HCT116 (cell line): ENCODE measurements around the gene UBE2E2.

Experiments used
- ATF3 ChIP-seq: IDR thresholded peaks from 2 replicates; pipeline ENCODE4 v1.6.1; 2012
- CBX3 ChIP-seq: IDR thresholded peaks from 2 replicates; pipeline ENCODE4 v1.6.1; 2012; ENCODE audit warnings: low read depth
- CEBPB ChIP-seq: IDR thresholded peaks from 2 replicates; pipeline ENCODE4 v1.6.1; 2012; ENCODE audit warnings: low read depth
- CTCF ChIP-seq, 3 experiments: fragments of 200-600 bp in 1 of 3; sonication (generic) in 1 of 3; IDR thresholded peaks in 2 of 3; conservative IDR thresholded peaks in 1 of 3; 2 replicates each; pipeline ENCODE4 v1.5.1; 2012 to 2017; ENCODE audit warnings: low read depth in 2 of 3, low read length in 2 of 3, antibody characterized with exemption in 1 of 3, borderline replicate concordance in 1 of 3, control low read depth in 1 of 3, mild to moderate bottlenecking in 1 of 3, mixed read lengths in 1 of 3, mixed run types in 1 of 3, moderate library complexity in 1 of 3; ENCODE audit not compliant: insufficient read depth in 1 of 3
- EZH2phosphoT487 ChIP-seq: fragments of 200-600 bp; IDR thresholded peaks from 2 replicates; pipeline ENCODE4 v1.6.1; 2018; ENCODE audit warnings: antibody characterized with exemption, borderline replicate concordance
- FOSL1 ChIP-seq: IDR thresholded peaks from 2 replicates; pipeline ENCODE4 v1.6.1; 2012; ENCODE audit warnings: low read depth
- JUND ChIP-seq: IDR thresholded peaks from 2 replicates; pipeline ENCODE4 v1.6.1; 2012
- POLR2A ChIP-seq: IDR thresholded peaks from 2 replicates; pipeline ENCODE4 v1.7.0; 2011; ENCODE audit warnings: borderline replicate concordance; ENCODE audit not compliant: insufficient read depth, insufficient read length; ENCODE audit errors: extremely low read depth
- POLR2AphosphoS5 ChIP-seq: IDR thresholded peaks from 2 replicates; pipeline ENCODE4 v1.6.1; 2011; ENCODE audit warnings: mild to moderate bottlenecking, low read depth, low read length, moderate library complexity
- RAD21 ChIP-seq: IDR thresholded peaks from 2 replicates; pipeline ENCODE4 v1.6.1; 2012; ENCODE audit warnings: low read depth, mild to moderate bottlenecking
- SP1 ChIP-seq: IDR thresholded peaks from 2 replicates; pipeline ENCODE4 v1.6.1; 2012; ENCODE audit warnings: low read depth
- YY1 ChIP-seq: IDR thresholded peaks from 2 replicates; pipeline ENCODE4 v1.6.1; 2011; ENCODE audit warnings: low read length, low read depth, moderate library complexity, mild to moderate bottlenecking; ENCODE audit not compliant: insufficient replicate concordance; ENCODE audit errors: extremely low read depth
- TF ChIP-seq, protein P1 (sequence below): IDR thresholded peaks from 2 replicates; pipeline ENCODE4 v1.6.1; 2012; ENCODE audit warnings: low read depth
- TF ChIP-seq, protein P2 (sequence below): IDR thresholded peaks from 2 replicates; pipeline ENCODE4 v1.6.1; 2012

DNA sequence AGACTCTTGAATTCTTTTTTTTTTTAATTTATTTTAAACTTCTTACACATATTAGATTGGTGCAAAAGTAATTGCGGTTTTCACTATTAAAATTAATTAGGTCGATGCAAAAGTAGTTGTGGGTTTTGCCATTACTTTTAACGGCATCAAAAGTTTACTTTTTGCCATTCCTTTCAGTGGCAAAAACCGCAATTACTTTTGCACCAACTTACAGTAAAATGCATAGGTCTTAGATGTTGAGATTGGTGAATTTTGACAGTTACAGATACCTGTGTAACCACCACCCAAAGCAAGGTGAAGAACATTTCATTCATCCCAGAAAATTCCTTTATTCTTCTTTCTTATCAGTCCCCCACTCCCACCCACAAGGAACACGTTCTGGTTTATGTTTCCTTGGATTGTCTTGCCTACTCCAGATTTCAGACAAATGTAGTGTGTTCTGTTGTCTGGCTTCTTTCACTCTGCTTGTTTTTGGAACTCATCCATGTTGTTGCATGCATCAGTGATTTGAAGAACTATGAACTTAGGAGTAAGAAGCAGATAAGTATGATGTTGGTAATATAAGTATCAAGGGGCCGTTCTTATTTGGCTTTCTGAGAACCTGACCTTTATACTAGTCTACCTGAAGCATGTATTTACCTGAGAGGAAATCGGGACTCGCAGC lies 404.2 kb downstream of the UBE2E2 start:
- TF ChIP-seq SP1 (no peak), JUND (no peak), CTCF (IDR thresholded peaks at IDR 0.05 in 2 of 3, conservative IDR thresholded peaks at IDR 0.05 in 1 of 3; ENCODE audit: borderline replicate concordance in 1 of 3, insufficient read depth in 1 of 3, low read depth in 2 of 3, low read length in 2 of 3) (no peak), POLR2AphosphoS5 (no peak), YY1 (no peak), POLR2A (no peak), CBX3 (no peak), ATF3 (no peak), RAD21 (no peak), FOSL1 (no peak), EZH2phosphoT487 (no peak), CEBPB (no peak)
- TF ChIP-seq, protein P1, sequence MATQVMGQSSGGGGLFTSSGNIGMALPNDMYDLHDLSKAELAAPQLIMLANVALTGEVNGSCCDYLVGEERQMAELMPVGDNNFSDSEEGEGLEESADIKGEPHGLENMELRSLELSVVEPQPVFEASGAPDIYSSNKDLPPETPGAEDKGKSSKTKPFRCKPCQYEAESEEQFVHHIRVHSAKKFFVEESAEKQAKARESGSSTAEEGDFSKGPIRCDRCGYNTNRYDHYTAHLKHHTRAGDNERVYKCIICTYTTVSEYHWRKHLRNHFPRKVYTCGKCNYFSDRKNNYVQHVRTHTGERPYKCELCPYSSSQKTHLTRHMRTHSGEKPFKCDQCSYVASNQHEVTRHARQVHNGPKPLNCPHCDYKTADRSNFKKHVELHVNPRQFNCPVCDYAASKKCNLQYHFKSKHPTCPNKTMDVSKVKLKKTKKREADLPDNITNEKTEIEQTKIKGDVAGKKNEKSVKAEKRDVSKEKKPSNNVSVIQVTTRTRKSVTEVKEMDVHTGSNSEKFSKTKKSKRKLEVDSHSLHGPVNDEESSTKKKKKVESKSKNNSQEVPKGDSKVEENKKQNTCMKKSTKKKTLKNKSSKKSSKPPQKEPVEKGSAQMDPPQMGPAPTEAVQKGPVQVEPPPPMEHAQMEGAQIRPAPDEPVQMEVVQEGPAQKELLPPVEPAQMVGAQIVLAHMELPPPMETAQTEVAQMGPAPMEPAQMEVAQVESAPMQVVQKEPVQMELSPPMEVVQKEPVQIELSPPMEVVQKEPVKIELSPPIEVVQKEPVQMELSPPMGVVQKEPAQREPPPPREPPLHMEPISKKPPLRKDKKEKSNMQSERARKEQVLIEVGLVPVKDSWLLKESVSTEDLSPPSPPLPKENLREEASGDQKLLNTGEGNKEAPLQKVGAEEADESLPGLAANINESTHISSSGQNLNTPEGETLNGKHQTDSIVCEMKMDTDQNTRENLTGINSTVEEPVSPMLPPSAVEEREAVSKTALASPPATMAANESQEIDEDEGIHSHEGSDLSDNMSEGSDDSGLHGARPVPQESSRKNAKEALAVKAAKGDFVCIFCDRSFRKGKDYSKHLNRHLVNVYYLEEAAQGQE = no peak
- TF ChIP-seq, protein P2, sequence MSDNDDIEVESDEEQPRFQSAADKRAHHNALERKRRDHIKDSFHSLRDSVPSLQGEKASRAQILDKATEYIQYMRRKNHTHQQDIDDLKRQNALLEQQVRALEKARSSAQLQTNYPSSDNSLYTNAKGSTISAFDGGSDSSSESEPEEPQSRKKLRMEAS = no peak
